GM19035 (cell line): ENCODE data around the gene TRAPPC12.
"Not testable (repeated sequence)": the region's sequence is repeated elsewhere in the genome, so short reads cannot be mapped to it uniquely, and the experiment has no call there.

Source experiments
- ATAC-seq: cut with Tn5 transposase; IDR thresholded peaks from one replicate; pipeline ENCODE4 v1.9.1; 2021; ENCODE audit not compliant: unreplicated experiment

Gene TRAPPC12

GRCh38 chr2:3483227-3483985, 103.9 kb downstream of the TRAPPC12 start:
- no peak for ATAC-seq

GRCh38 chr2:3483986-3484960, 104.8 kb downstream of the TRAPPC12 start:
- ATAC-seq: no peak

- no peak for ATAC-seq
Measured at GRCh38 chr2:3485166-3485565, 105.7 kb downstream of the TRAPPC12 start.

- ATAC-seq: no peak
Measured at GRCh38 chr2:3486047-3487027, 106.8 kb downstream of the TRAPPC12 start.

- ATAC-seq: no peak
Measured at GRCh38 chr2:3487028-3487425, 107.5 kb downstream of the TRAPPC12 start.

- no peak for ATAC-seq
Measured at GRCh38 chr2:3487432-3487831, 107.9 kb downstream of the TRAPPC12 start.

GRCh38 chr2:3488061-3488531, 108.6 kb downstream of the TRAPPC12 start:
- ATAC-seq: no peak

GRCh38 chr2:3488855-3489763, 109.6 kb downstream of the TRAPPC12 start:
- ATAC-seq: no peak

GRCh38 chr2:3489764-3490115, 110.2 kb downstream of the TRAPPC12 start:
- ATAC-seq: no peak

GRCh38 chr2:3490191-3491170, 111.0 kb downstream of the TRAPPC12 start:
- no peak for ATAC-seq

GRCh38 chr2:3491306-3491705, 111.8 kb downstream of the TRAPPC12 start:
- ATAC-seq: no peak

GRCh38 chr2:3491716-3492474, 112.4 kb downstream of the TRAPPC12 start:
- no peak for ATAC-seq

- not testable (repeated sequence) for ATAC-seq
Measured at GRCh38 chr2:3492475-3492787, 112.9 kb downstream of the TRAPPC12 start.

GRCh38 chr2:3492951-3493614, 113.6 kb downstream of the TRAPPC12 start:
- no peak for ATAC-seq

- no peak for ATAC-seq
Measured at GRCh38 chr2:3493615-3494007, 114.1 kb downstream of the TRAPPC12 start.

GRCh38 chr2:3494984-3495666, 115.6 kb downstream of the TRAPPC12 start:
- ATAC-seq: no peak

- ATAC-seq: not testable (repeated sequence)
Measured at GRCh38 chr2:3496708-3497080, 117.2 kb downstream of the TRAPPC12 start.
